ENCODE results near the gene KCTD2. TPM values are rescaled to one million over a fixed set of nuclear protein-coding genes. Genes with fewer than 3 reads are reported as not detected.
"Not testable (repeated sequence)": the region's sequence is repeated elsewhere in the genome, so short reads cannot be mapped to it uniquely, and the experiment has no call there.

KCTD2 gene, protein sequence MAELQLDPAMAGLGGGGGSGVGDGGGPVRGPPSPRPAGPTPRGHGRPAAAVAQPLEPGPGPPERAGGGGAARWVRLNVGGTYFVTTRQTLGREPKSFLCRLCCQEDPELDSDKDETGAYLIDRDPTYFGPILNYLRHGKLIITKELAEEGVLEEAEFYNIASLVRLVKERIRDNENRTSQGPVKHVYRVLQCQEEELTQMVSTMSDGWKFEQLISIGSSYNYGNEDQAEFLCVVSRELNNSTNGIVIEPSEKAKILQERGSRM
- total RNA-seq: 10 to 100 TPM; 21.4 to 26.2 TPM
- long read RNA-seq, partial matches to known transcripts: 0 of 11 reads
- long read RNA-seq, other reads (novel, unspliced or antisense): 11 of 11 reads

DNA sequence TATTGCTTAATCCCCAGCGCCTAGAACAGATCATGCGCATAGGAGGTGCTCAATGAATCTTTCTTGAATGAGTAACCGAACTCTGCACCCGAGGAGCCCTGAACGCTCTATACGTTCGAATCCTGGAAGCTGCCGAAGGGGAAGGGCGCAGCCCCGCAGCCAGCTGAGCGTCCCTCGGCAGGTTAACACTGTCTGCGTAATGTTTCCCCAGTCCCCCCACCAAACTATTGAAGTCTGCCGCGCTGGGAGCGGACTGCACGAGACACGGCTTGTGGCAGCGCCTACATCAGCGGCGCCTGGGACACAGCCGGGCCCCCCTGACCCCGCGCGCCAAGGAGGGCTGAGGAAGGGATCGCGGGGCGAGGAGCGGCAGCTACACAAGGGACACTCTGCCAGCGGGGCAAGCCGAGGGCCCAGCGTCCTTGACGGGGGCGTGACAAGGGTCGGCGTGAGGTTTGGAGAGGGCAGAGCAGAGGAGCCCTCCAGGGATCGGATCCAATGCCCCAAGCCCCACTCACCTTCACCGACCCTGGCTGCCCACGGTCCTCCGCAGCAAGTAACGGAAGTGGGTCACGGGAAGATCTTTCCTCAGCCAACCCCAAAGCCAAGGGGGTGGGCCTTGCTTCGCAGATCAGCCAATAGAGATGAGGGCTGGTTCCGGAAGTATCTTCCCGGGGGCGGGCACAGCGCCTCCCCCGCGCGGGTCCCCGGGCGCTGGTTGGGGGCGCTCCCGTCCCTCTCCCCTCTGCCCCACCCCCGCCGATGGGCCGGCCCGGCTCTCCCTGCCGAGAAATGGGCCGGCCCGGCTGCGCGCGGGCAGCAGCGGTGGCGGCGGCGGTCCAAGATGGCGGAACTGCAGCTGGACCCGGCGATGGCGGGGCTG, at the start of gene KCTD2, which contains the start of gene ATP5PD:
Gene KCTD2 (plus strand): TSS at position 819 of the 883 bp plus-strand sequence. CDS start 26 bp downstream, at position 845.
Gene ATP5PD (minus strand): TSS at position 563 of the 883 bp plus-strand sequence. CDS start 4,319 bp downstream, outside the sequence.
- ATAC-seq (peak; percentile 97 to 98), DNase-seq (peak; percentile 96)
- intact Hi-C loops (cut with DNase I): no loop called here

DNA sequence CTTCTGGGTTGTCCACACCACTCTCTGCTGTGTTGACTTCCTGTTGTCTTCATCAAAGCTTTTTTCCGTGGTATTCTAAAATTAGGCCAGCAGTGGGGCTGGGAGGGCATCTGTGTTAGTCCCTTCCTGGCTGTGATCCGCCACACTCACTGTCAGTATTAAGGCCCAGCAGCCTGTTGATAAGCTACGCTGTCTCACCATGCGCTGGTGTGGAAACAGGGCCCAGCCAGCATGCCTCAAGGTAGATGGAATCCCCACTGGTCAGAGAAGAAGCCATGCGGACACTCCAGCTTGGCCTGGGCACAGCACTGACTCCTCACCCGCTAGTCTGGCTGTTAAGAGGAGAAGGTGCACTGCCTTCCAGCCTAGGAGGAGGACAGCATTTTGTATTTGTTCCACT, 48.2 kb upstream of the KCTD2 start:
- ATAC-seq (peak; percentile 82), DNase-seq (no peak)
- intact Hi-C loops (cut with DNase I): no loop called here

- intact Hi-C loops (cut with DNase I): no loop called here
- peak; percentile 15 to 68 for ATAC-seq
- DNase-seq: no peak
These were observed 47.5 kb upstream of the KCTD2 start for GRCh38 chr17:74999523-74999922.

- ATAC-seq (no peak), DNase-seq (no peak)
- intact Hi-C loops (cut with DNase I): no loop called here
These were observed 44.8 kb upstream of the KCTD2 start for GRCh38 chr17:75001915-75002843.

DNA sequence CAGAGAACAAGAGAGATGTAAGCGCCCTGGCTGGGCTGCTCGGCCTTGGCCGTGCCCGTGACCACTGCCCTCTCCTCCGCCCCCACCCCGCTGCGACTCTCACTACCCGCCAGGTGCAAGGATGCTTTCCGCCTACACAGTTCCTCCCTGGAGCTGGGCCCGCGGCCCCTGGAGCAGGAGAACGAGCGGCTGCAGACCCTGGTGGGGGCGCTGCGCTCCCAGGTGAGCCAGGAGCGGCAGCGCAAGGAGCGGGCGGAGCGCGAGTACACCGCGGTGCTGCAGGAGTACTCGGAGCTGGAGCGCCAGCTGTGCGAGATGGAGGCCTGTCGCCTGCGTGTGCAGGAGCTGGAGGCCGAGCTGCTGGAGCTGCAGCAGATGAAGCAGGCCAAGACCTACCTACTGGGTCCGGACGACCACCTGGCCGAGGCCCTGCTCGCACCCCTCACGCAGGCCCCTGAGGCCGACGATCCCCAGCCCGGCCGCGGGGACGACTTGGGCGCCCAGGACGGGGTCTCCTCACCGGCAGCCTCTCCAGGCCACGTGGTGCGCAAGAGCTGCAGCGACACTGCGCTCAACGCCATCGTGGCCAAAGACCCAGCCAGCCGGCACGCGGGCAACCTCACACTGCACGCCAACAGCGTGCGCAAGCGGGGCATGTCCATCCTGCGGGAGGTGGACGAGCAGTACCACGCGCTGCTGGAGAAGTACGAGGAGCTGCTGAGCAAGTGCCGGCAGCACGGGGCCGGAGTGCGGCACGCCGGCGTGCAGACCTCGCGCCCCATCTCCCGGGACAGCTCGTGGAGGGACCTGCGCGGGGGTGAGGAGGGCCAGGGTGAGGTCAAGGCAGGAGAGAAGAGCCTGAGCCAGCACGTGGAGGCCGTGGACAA, 43.7 kb upstream of the KCTD2 start:
- no peak for ATAC-seq
- DNase-seq: no peak
- intact Hi-C loops (cut with DNase I): no loop called here

- DNase-seq: no peak
- no peak for ATAC-seq
- intact Hi-C loops (cut with DNase I): no loop called here
These were observed 43.1 kb upstream of the KCTD2 start for GRCh38 chr17:75003957-75004355.

DNA sequence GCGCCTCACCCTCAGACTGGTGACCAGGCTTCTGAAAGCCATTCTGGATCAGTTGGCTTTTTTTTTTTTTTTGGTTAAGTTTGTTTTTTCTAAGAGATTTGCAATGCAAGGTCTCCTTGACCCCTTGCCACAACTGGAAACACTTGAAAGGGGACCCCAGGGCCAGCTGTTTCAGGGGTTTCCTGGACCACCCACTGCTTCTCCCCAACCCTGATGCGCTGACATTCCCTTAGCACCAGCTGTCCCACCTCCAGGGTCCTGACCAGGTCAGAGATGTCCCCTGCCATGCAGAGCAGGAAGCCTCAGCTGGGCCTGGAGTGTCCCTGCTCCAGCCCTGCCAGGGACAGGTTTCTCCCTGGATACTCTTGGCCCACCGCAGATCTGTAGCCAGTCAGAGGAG, 42.7 kb upstream of the KCTD2 start:
- intact Hi-C loops (cut with DNase I): no loop called here
- ATAC-seq (no peak), DNase-seq (no peak)

DNA sequence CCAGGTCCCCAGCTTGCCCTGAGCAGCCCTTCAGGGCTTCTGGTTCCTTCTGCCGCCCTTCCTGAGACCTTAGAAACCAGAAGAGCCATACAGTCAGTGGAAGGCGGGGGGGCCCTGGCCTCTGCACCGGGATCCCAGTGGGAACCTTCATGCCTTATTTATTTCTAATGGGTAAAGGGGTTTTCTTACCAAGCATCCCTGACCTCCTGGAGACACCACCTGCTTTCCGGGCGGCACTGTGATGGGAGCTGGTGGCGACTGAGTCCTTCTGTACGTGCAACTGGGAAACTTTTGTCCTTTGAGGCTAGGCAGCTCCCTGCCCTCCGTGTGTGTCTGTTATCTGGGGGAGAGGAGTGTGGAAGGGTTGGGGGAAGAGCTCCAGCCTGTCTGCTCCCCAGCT, 41.7 kb upstream of the KCTD2 start:
- ATAC-seq (no peak), DNase-seq (no peak)
- intact Hi-C loops (cut with DNase I): no loop called here

DNA sequence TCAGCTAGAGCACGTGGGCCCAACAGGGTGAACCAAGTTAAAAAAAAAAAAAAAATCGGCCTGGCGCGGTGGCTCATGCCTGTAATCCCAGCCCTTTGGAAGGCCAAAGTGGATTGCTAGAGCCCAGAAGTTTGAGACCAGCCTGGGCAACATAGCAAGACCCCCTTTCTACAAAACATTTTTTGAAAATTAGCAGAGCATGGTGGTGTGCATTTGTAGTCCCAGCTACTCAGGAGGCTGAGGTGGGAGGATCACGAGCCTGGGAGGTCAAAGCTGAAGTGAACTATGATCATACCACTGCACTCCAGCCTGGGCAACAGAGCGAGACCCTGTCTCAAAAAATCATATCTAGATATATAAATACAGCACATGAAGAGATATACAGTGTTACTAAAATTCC, 40.9 kb upstream of the KCTD2 start:
- intact Hi-C loops (cut with DNase I); DNase-seq; ATAC-seq: not testable (repeated sequence)

GRCh38 chr17:75006653-75007052, 40.4 kb upstream of the KCTD2 start:
- ATAC-seq: no peak
- intact Hi-C loops (cut with DNase I): no loop called here
- DNase-seq: no peak

DNA sequence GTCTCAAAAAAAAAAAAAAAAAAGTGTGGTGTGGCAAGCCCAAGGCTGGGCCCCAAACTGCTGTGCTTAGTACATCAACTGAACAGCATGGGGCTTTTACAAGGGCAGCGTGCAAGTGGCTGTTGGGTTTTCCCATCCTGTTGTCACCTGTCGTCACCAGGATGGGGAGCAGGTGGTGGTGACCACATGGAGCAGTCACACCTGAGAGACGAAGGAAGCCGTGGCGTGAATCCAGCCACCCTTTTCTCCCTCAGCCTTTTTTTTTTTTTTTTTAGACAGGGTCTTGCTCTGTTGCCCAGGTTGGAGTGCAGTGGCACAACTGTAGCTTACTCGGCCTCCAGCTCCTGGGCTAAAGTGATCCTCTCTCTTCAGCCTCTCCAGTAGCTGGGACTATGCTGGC, 38.7 kb upstream of the KCTD2 start:
- ATAC-seq: no peak
- intact Hi-C loops (cut with DNase I): no loop called here

GRCh38 chr17:75009139-75009724, 37.8 kb upstream of the KCTD2 start:
- ATAC-seq (no peak), DNase-seq (no peak)
- intact Hi-C loops (cut with DNase I): no loop called here

More for the DNA sequence above, 38.7 kb upstream of the KCTD2 start:
- DNase-seq: no peak

DNA sequence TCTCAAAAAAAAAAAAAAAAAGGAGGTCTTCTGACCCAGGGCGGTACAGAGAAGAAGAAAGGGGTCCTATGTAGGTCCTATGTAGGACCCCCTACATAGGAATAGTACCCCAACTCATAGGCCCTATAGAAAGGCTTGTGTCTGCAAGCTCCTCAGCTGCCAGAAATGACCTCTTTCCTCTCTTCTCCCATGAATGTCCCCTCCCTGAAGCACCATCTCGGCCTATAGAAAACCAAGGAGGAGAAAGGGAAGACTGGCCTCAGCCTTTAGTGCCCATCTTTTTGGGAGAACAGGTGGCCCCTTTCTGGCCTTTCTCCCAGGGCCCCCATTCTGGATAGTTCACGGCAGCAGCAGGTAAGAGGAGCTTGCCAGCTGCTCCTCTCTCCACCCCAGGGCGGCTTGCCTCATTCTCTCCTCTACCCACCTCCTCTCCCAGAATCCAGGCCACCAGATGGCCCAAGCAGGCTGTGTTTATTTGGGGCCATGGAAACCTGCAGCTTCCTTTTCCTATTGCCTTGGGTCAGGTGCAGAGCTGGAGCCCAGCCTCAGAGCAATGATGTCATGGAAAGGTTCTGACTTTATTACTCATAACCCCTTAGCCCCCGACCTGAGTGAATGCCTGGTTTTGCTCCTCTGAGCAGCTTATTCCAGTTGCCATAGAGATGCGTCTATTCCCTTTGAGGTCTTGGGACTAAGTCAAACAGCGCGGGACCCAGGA, 36.2 kb upstream of the KCTD2 start:
- intact Hi-C loops (cut with DNase I): loop anchor here (5.0 to 10.0 kb wide), 2 partner anchors 46 to 49 kb away; no protein-coding TSS in a partner anchor
- ATAC-seq (peak in 1 of 2 donors; percentile 22), DNase-seq (no peak)

- DNase-seq (peak; percentile 61), ATAC-seq (peak; percentile 77 to 85)
- intact Hi-C loops (cut with DNase I): loop anchor here (5.0 to 10.0 kb wide), 2 partner anchors 47 to 49 kb away; no protein-coding TSS in a partner anchor
These were observed 35.5 kb upstream of the KCTD2 start for GRCh38 chr17:75011401-75012095.

DNA sequence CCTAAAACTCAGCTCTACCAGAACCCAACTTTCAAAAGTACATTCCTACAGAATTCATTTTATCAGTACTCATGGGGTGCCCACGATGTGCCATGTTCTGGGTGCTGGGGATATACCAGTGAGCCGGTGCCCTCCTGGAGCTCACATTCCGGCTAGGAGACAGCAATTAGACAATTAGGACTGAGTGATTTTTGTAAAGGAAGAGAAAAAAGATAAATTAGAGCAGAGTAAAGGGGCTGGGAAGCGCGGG, 35.0 kb upstream of the KCTD2 start:
- DNase-seq (no peak), ATAC-seq (no peak)
- intact Hi-C loops (cut with DNase I): loop anchor here (5.0 to 10.0 kb wide), 2 partner anchors 47 to 50 kb away; no protein-coding TSS in a partner anchor

- peak; percentile 95 for ATAC-seq
- DNase-seq: peak; percentile 88
- intact Hi-C loops (cut with DNase I): loop anchor here (5.0 to 10.0 kb wide), 2 partner anchors 48 to 50 kb away; no protein-coding TSS in a partner anchor
These were observed 34.5 kb upstream of the KCTD2 start, which contains the start of gene MRPL58 for GRCh38 chr17:75012346-75013091. Gene MRPL58, plus strand, starts transcription at chr17:75012670. Its CDS starts 17 bp downstream, at chr17:75012687.
